ENCODE measurements around the gene FOXP1.

FOXP1 gene

GRCh38 chr3:71231680-71232079, 351.8 kb downstream of the FOXP1 start:
- H3K4me3 ChIP-seq (ENCODE audit: low read depth in 1 of 2, low read length in 2 of 2): no peak overlapping the region
- no peaks in the 10 kb centered on the region for H3K36me3 ChIP-seq (ENCODE audit: insufficient read depth, low read length)
- no peaks in the 10 kb centered on the region for H3K27me3 ChIP-seq (ENCODE audit: control insufficient read depth in 1 of 2, insufficient read depth in 2 of 2, low read length in 2 of 2)
- no peaks in the 10 kb centered on the region for H3K9me3 ChIP-seq (ENCODE audit: low read length)
- H3K9ac ChIP-seq (ENCODE audit: low read length): no peak overlapping the region
- peaks cover 27% of the 10 kb centered on the region for H3K4me1 ChIP-seq (ENCODE audit: insufficient read depth, low read length)
- H3K27ac ChIP-seq (ENCODE audit: low read depth, low read length): no peak overlapping the region

- Histone ChIP-seq H3K9me3 (ENCODE audit: low read length) (no peaks in the 10 kb centered on the region), H3K4me3 (ENCODE audit: low read depth in 1 of 2, low read length in 2 of 2) (peak overlapping the region in 1 of 2 donors; percentile 29), H3K27ac (ENCODE audit: low read depth, low read length) (peak overlapping the region; percentile 60), H3K36me3 (ENCODE audit: insufficient read depth, low read length) (no peaks in the 10 kb centered on the region), H3K9ac (ENCODE audit: low read length) (no peak overlapping the region), H3K27me3 (ENCODE audit: control insufficient read depth in 1 of 2, insufficient read depth in 2 of 2, low read length in 2 of 2) (no peaks in the 10 kb centered on the region), H3K4me1 (ENCODE audit: insufficient read depth, low read length) (peaks cover 42% of the 10 kb centered on the region)
These were observed 353.4 kb downstream of the FOXP1 start for GRCh38 chr3:71229905-71230657.

GRCh38 chr3:71228156-71228866, 355.2 kb downstream of the FOXP1 start:
- Histone ChIP-seq H3K36me3 (ENCODE audit: insufficient read depth, low read length) (no peaks in the 10 kb centered on the region), H3K27ac (ENCODE audit: low read depth, low read length) (no peak overlapping the region), H3K9ac (ENCODE audit: low read length) (no peak overlapping the region), H3K9me3 (ENCODE audit: low read length) (no peaks in the 10 kb centered on the region), H3K4me1 (ENCODE audit: insufficient read depth, low read length) (peaks cover 47% of the 10 kb centered on the region), H3K27me3 (ENCODE audit: control insufficient read depth in 1 of 2, insufficient read depth in 2 of 2, low read length in 2 of 2) (no peaks in the 10 kb centered on the region), H3K4me3 (ENCODE audit: low read depth in 1 of 2, low read length in 2 of 2) (no peak overlapping the region)

DNA sequence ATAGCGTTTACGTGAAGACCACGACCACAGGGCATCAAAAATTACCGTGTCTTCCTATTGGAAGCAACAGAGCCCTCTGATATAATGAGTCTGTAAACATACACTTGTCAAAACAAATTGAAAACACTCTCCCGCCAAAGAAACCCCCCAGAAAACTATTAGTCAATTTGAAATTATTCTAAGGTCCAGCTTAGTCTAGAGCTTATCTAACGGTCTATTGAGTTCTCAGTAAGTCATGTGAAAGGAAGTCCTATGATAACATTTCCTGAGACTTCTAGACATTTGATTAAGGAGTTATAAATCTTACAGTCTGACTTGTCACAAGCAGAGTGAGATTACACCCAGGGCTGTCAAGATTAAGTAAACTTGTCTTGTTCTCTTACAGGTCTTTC, 356.3 kb downstream of the FOXP1 start:
- peak overlapping the region; percentile 50 for H3K27ac ChIP-seq (ENCODE audit: low read depth, low read length)

GRCh38 chr3:71226565-71227269, 356.8 kb downstream of the FOXP1 start:
- Histone ChIP-seq H3K27ac (ENCODE audit: low read depth, low read length) (peak overlapping the region; percentile 50), H3K27me3 (ENCODE audit: control insufficient read depth in 1 of 2, insufficient read depth in 2 of 2, low read length in 2 of 2) (no peaks in the 10 kb centered on the region), H3K4me3 (ENCODE audit: low read depth in 1 of 2, low read length in 2 of 2) (peak overlapping the region in 1 of 2 donors; percentile 39)

More for the DNA sequence above, 356.3 kb downstream of the FOXP1 start:
- Histone ChIP-seq H3K4me1 (ENCODE audit: insufficient read depth, low read length) (peaks cover 47% of the 10 kb centered on the region), H3K9me3 (ENCODE audit: low read length) (no peaks in the 10 kb centered on the region), H3K9ac (ENCODE audit: low read length) (no peak overlapping the region), H3K36me3 (ENCODE audit: insufficient read depth, low read length) (no peaks in the 10 kb centered on the region), H3K27me3 (ENCODE audit: control insufficient read depth in 1 of 2, insufficient read depth in 2 of 2, low read length in 2 of 2) (no peaks in the 10 kb centered on the region), H3K4me3 (ENCODE audit: low read depth in 1 of 2, low read length in 2 of 2) (no peak overlapping the region)

GRCh38 chr3:71225951-71226564, 357.5 kb downstream of the FOXP1 start:
- no peaks in the 10 kb centered on the region for H3K27me3 ChIP-seq (ENCODE audit: control insufficient read depth in 1 of 2, insufficient read depth in 2 of 2, low read length in 2 of 2)
- H3K4me1 ChIP-seq (ENCODE audit: insufficient read depth, low read length): peaks cover 47% of the 10 kb centered on the region
- H3K9me3 ChIP-seq (ENCODE audit: low read length): no peaks in the 10 kb centered on the region
- H3K4me3 ChIP-seq (ENCODE audit: low read depth in 1 of 2, low read length in 2 of 2): peak overlapping the region in 1 of 2 donors; percentile 39
- peak overlapping the region; percentile 7 for H3K9ac ChIP-seq (ENCODE audit: low read length)
- peak overlapping the region; percentile 50 for H3K27ac ChIP-seq (ENCODE audit: low read depth, low read length)
- H3K36me3 ChIP-seq (ENCODE audit: insufficient read depth, low read length): no peaks in the 10 kb centered on the region

More at GRCh38 chr3:71226565-71227269, 356.8 kb downstream of the FOXP1 start:
- Histone ChIP-seq H3K9me3 (ENCODE audit: low read length) (no peaks in the 10 kb centered on the region), H3K36me3 (ENCODE audit: insufficient read depth, low read length) (no peaks in the 10 kb centered on the region), H3K4me1 (ENCODE audit: insufficient read depth, low read length) (peaks cover 47% of the 10 kb centered on the region), H3K9ac (ENCODE audit: low read length) (no peak overlapping the region)

- Histone ChIP-seq H3K9me3 (ENCODE audit: low read length) (no peaks in the 10 kb centered on the region), H3K4me3 (ENCODE audit: low read depth in 1 of 2, low read length in 2 of 2) (peak overlapping the region in 1 of 2 donors; percentile 14), H3K4me1 (ENCODE audit: insufficient read depth, low read length) (peaks cover 38% of the 10 kb centered on the region), H3K27ac (ENCODE audit: low read depth, low read length) (peak overlapping the region; percentile 50), H3K9ac (ENCODE audit: low read length) (peak overlapping the region; percentile 7), H3K27me3 (ENCODE audit: control insufficient read depth in 1 of 2, insufficient read depth in 2 of 2, low read length in 2 of 2) (no peaks in the 10 kb centered on the region), H3K36me3 (ENCODE audit: insufficient read depth, low read length) (no peaks in the 10 kb centered on the region)
These were observed 358.4 kb downstream of the FOXP1 start for GRCh38 chr3:71225002-71225684.

DNA sequence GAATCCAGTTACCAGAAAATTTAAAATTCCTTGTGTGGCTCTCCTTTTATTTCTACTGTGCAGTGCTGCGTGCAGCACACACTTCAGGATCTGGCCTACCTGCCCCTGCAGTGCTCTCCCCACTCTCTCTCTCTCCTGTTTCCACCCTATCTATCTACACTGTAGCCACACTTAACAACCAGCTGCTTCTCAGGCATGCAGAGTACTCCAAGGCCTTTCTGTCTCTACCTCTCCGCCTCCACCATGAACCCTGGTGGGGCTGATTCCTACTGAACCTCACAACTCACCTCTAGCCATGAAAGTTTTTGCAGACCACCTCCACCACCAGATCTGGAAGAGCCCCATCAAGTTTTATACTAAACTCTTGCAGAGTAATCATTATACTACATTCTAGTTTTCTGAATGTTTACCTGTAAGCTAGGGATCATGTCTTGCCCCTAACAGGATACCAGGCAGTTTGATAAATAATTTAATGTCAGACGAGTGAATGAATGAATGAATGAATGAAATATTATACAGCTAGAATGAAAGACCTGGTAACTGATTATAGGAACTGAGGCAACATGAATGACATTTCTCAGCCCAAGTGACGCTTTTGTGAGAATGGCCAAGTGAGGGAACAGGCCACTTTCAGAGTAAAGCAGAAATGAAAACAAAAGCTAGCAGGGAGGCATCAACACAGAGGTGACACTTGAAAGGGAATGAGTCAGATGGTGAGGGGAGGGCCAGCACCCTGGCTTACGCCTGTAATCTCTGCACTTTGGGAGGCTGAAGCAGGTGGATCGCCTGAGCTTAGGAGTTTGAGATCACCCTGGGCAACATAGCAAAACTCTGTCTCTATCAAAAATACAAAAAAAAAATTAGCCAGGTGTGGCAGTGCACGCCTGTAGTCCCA, 363.5 kb downstream of the FOXP1 start:
- no peak overlapping the region for H3K9ac ChIP-seq (ENCODE audit: low read length)
- H3K27me3 ChIP-seq (ENCODE audit: control insufficient read depth in 1 of 2, insufficient read depth in 2 of 2, low read length in 2 of 2): no peaks in the 10 kb centered on the region
- peaks cover 16% of the 10 kb centered on the region for H3K4me1 ChIP-seq (ENCODE audit: insufficient read depth, low read length)
- no peaks in the 10 kb centered on the region for H3K9me3 ChIP-seq (ENCODE audit: low read length)
- H3K27ac ChIP-seq (ENCODE audit: low read depth, low read length): no peak overlapping the region
- H3K4me3 ChIP-seq (ENCODE audit: low read depth in 1 of 2, low read length in 2 of 2): no peak overlapping the region
- peaks cover 4% of the 10 kb centered on the region for H3K36me3 ChIP-seq (ENCODE audit: insufficient read depth, low read length)

GRCh38 chr3:71218508-71218907, 365.0 kb downstream of the FOXP1 start:
- Histone ChIP-seq H3K36me3 (ENCODE audit: insufficient read depth, low read length) (peaks cover 4% of the 10 kb centered on the region), H3K27me3 (ENCODE audit: control insufficient read depth in 1 of 2, insufficient read depth in 2 of 2, low read length in 2 of 2) (no peaks in the 10 kb centered on the region), H3K9me3 (ENCODE audit: low read length) (no peaks in the 10 kb centered on the region), H3K9ac (ENCODE audit: low read length) (no peak overlapping the region), H3K4me1 (ENCODE audit: insufficient read depth, low read length) (peaks cover 12% of the 10 kb centered on the region), H3K4me3 (ENCODE audit: low read depth in 1 of 2, low read length in 2 of 2) (no peak overlapping the region), H3K27ac (ENCODE audit: low read depth, low read length) (no peak overlapping the region)

DNA sequence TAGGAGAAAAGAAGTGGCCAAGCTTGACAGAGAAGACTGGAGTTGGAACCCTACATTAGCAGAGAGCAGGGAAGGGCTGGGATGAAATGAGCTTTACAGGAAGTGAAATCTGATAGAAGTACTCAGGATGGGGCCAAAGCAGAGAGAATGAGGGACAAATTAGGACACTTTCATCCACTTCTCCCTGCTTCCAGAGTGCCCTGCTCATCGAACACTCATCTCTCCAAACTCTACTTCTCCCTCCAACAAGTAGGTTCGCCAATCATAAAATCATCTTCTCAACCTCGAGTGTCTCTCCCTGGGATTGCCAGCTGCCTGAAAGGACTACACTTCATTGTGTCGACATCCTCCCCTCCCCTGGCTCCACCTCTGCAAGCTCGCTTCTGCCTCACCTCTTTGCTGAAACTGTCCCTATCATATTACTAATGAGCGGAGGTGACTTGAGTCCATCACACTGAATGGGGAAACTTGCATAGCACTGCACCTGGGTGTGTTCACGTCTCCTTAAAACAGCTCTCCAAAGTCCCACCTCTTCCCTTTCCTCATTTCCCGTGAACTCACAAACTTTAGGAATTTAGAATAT, 365.8 kb downstream of the FOXP1 start:
- Histone ChIP-seq H3K9me3 (ENCODE audit: low read length) (no peaks in the 10 kb centered on the region), H3K36me3 (ENCODE audit: insufficient read depth, low read length) (peaks cover 4% of the 10 kb centered on the region), H3K4me1 (ENCODE audit: insufficient read depth, low read length) (peaks cover 12% of the 10 kb centered on the region), H3K4me3 (ENCODE audit: low read depth in 1 of 2, low read length in 2 of 2) (no peak overlapping the region), H3K9ac (ENCODE audit: low read length) (no peak overlapping the region), H3K27ac (ENCODE audit: low read depth, low read length) (no peak overlapping the region), H3K27me3 (ENCODE audit: control insufficient read depth in 1 of 2, insufficient read depth in 2 of 2, low read length in 2 of 2) (no peaks in the 10 kb centered on the region)
